ENCODE data around the gene STX16. TPM values are rescaled to one million over a fixed set of nuclear protein-coding genes. Genes with fewer than 3 reads are reported as not detected.

STX16 gene
- total and polyA plus RNA-seq, 2 donors (not counting 1 experiment from before 2014, with no cell fraction given) = 110 to 117 TPM

- no peak overlapping the region for H3K9ac ChIP-seq (ENCODE audit: low read length)
- WGBS (ENCODE audit: insufficient coverage) = 97% methylated on average over 2 of the region's 2 CpGs
- no peak overlapping the region for H2AFZ ChIP-seq (ENCODE audit: insufficient read depth, low read depth, low read length, poor library complexity, severe bottlenecking)
- H3K27ac ChIP-seq (ENCODE audit: low read length in 2 of 2) = no peak overlapping the region
- Mint-ChIP-seq H3K4me1 (no peaks in the 10 kb centered on the region), H3K27me3 (peaks cover 6% of the 10 kb centered on the region), H3K27ac (no peak overlapping the region), H3K9me3 (ENCODE audit: insufficient read depth) (no peaks in the 10 kb centered on the region), H3K4me3 (no peak overlapping the region)
- no peak overlapping the region for H3K4me2 ChIP-seq (replicated peaks; ENCODE audit: low read depth, low read length, poor library complexity, severe bottlenecking)
- ChIA-PET CTCF (no interaction called here), POLR2A (no interaction called here)
- no peaks in the 10 kb centered on the region for H3K79me2 ChIP-seq (ENCODE audit: control insufficient read depth, insufficient read depth, low read length)
- no peak for TF ChIP-seq CTCF (IDR thresholded peaks at IDR 0.05)
- no peak for TF ChIP-seq EZH2 (IDR thresholded peaks at IDR 0.05; ENCODE audit: borderline replicate concordance, insufficient read depth, low read depth, low read length, poor library complexity, severe bottlenecking)
- intact Hi-C loops (cut with micrococcal nuclease) = no loop called here
- peaks cover 0 to 4% (median 0%) of the 10 kb centered on the region in 3 donors for H3K9me3 ChIP-seq (ENCODE audit: control extremely low read depth in 1 of 3, control insufficient read depth in 2 of 3, insufficient read depth in 1 of 3, low read length in 2 of 3)
- no peak overlapping the region for H3K4me3 ChIP-seq (ENCODE audit: control extremely low read depth in 1 of 5, extremely low read depth in 1 of 5, insufficient read depth in 1 of 5, low read depth in 2 of 5, low read length in 4 of 5)
- DNase-seq = no peak
- no peaks in the 10 kb centered on the region for H3K4me1 ChIP-seq (ENCODE audit: control insufficient read depth in 2 of 2, insufficient read depth in 2 of 2, low read length in 2 of 2)
- H3K27me3 ChIP-seq (replicated peaks in 1 of 4; ENCODE audit: control extremely low read depth in 1 of 4, control insufficient read depth in 3 of 4, insufficient read depth in 4 of 4, low read length in 3 of 4) = no peaks in the 10 kb centered on the region
- no peaks in the 10 kb centered on the region for H3K36me3 ChIP-seq (replicated peaks in 1 of 2; ENCODE audit: control extremely low read depth in 1 of 2, control insufficient read depth in 1 of 2, extremely low read depth in 1 of 2, insufficient read depth in 2 of 2, low read length in 1 of 2)
- ATAC-seq (ENCODE audit: low read depth) = no peak
- H4K20me1 ChIP-seq (ENCODE audit: control insufficient read depth, insufficient read depth, low read length, poor library complexity, severe bottlenecking) = no peaks in the 10 kb centered on the region
Observed at GRCh38 chr20:58603721-58604120, 47.4 kb upstream of the STX16 start.

- H3K9me3 Mint-ChIP-seq (ENCODE audit: insufficient read depth) = no peaks in the 10 kb centered on the region
- peaks cover 6% of the 10 kb centered on the region for H3K27me3 Mint-ChIP-seq
- no peaks in the 10 kb centered on the region for H3K4me1 Mint-ChIP-seq
- H3K27ac ChIP-seq (ENCODE audit: low read length in 2 of 2) = no peak overlapping the region
- no peak overlapping the region for H3K9ac ChIP-seq (ENCODE audit: low read length)
- no peaks in the 10 kb centered on the region for H4K20me1 ChIP-seq (ENCODE audit: control insufficient read depth, insufficient read depth, low read length, poor library complexity, severe bottlenecking)
- ChIA-PET POLR2A (no interaction called here), CTCF (no interaction called here)
- no peak overlapping the region for H2AFZ ChIP-seq (ENCODE audit: insufficient read depth, low read depth, low read length, poor library complexity, severe bottlenecking)
- no peak overlapping the region for H3K4me2 ChIP-seq (replicated peaks; ENCODE audit: low read depth, low read length, poor library complexity, severe bottlenecking)
- DNase-seq = no peak
- 82% methylated on average over 17 of the region's 19 CpGs for WGBS (ENCODE audit: insufficient coverage)
- no peak overlapping the region for H3K27ac Mint-ChIP-seq
- peaks cover 0 to 4% (median 0%) of the 10 kb centered on the region in 3 donors for H3K9me3 ChIP-seq (ENCODE audit: control extremely low read depth in 1 of 3, control insufficient read depth in 2 of 3, insufficient read depth in 1 of 3, low read length in 2 of 3)
- H3K79me2 ChIP-seq (ENCODE audit: control insufficient read depth, insufficient read depth, low read length) = no peaks in the 10 kb centered on the region
- no peak overlapping the region for H3K4me3 Mint-ChIP-seq
- H3K4me1 ChIP-seq (ENCODE audit: control insufficient read depth in 2 of 2, insufficient read depth in 2 of 2, low read length in 2 of 2) = no peaks in the 10 kb centered on the region
- no peak for ATAC-seq (ENCODE audit: low read depth)
- intact Hi-C loops (cut with micrococcal nuclease) = no loop called here
- TF ChIP-seq EZH2 (IDR thresholded peaks at IDR 0.05; ENCODE audit: borderline replicate concordance, insufficient read depth, low read depth, low read length, poor library complexity, severe bottlenecking) (no peak), CTCF (IDR thresholded peaks at IDR 0.05) (no peak)
- no peaks in the 10 kb centered on the region for H3K27me3 ChIP-seq (replicated peaks in 1 of 4; ENCODE audit: control extremely low read depth in 1 of 4, control insufficient read depth in 3 of 4, insufficient read depth in 4 of 4, low read length in 3 of 4)
- no peak overlapping the region for H3K4me3 ChIP-seq (ENCODE audit: control extremely low read depth in 1 of 5, extremely low read depth in 1 of 5, insufficient read depth in 1 of 5, low read depth in 2 of 5, low read length in 4 of 5)
- H3K36me3 ChIP-seq (replicated peaks in 1 of 2; ENCODE audit: control extremely low read depth in 1 of 2, control insufficient read depth in 1 of 2, extremely low read depth in 1 of 2, insufficient read depth in 2 of 2, low read length in 1 of 2) = no peaks in the 10 kb centered on the region
Observed at GRCh38 chr20:58604128-58604881, 46.8 kb upstream of the STX16 start.

Data from B cell (primary cell).